ENCODE data around the gene RARRES1.

DNA sequence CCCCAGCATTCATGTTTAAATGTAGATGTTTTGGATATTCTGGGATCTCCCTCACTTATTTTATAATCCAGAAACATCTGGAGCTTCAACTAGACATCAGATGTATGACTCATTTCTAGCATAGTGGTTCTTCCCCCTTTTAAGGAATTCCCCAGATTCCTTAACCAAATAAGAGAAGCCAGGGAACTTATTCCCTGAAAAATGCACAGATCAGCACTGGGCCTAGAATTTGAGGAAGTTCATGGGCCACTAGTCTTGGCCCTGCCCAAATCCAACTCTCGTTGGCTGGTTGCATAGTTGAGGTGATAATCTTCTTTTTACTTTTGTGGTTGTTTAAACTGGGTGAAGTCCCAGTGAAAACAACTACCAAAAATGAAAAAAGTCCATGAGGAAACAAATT is 20.4 kb downstream of the RARRES1 start:
- TF ChIP-seq ZEB2 (tag by site-specific recombination; IDR thresholded peaks at IDR 0.05) = no peak
- TF ChIP-seq, protein P1, sequence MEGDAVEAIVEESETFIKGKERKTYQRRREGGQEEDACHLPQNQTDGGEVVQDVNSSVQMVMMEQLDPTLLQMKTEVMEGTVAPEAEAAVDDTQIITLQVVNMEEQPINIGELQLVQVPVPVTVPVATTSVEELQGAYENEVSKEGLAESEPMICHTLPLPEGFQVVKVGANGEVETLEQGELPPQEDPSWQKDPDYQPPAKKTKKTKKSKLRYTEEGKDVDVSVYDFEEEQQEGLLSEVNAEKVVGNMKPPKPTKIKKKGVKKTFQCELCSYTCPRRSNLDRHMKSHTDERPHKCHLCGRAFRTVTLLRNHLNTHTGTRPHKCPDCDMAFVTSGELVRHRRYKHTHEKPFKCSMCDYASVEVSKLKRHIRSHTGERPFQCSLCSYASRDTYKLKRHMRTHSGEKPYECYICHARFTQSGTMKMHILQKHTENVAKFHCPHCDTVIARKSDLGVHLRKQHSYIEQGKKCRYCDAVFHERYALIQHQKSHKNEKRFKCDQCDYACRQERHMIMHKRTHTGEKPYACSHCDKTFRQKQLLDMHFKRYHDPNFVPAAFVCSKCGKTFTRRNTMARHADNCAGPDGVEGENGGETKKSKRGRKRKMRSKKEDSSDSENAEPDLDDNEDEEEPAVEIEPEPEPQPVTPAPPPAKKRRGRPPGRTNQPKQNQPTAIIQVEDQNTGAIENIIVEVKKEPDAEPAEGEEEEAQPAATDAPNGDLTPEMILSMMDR (tag by site-specific recombination; IDR thresholded peaks at IDR 0.05) = no peak
- TF ChIP-seq SALL2 (tag by site-specific recombination; IDR thresholded peaks at IDR 0.05; ENCODE audit: borderline replicate concordance) = no peak
- TF ChIP-seq SP3 (tag by site-specific recombination; IDR thresholded peaks at IDR 0.05) = no peak
- TF ChIP-seq MYNN (tag by site-specific recombination; IDR thresholded peaks at IDR 0.05; ENCODE audit: borderline replicate concordance) = no peak
- TF ChIP-seq TCF7L2 (IDR thresholded peaks at IDR 0.05; ENCODE audit: borderline replicate concordance, low read depth, low read length) = no peak
- no peak for TF ChIP-seq YY1 (tag by site-specific recombination; IDR thresholded peaks at IDR 0.05)
- TF ChIP-seq ZNF48 (tag by site-specific recombination; IDR thresholded peaks at IDR 0.05) = no peak
- TF ChIP-seq YY2 (tag by site-specific recombination; IDR thresholded peaks at IDR 0.05) = no peak
- TF ChIP-seq GLI4 (tag by site-specific recombination; IDR thresholded peaks at IDR 0.05) = no peak
- no peak for TF ChIP-seq ZNF350 (tag by site-specific recombination; IDR thresholded peaks at IDR 0.05)
- TF ChIP-seq ZNF302 (tag by site-specific recombination; IDR thresholded peaks at IDR 0.05; ENCODE audit: low read depth) = no peak
- no peak for TF ChIP-seq ZNF549 (tag by site-specific recombination; IDR thresholded peaks at IDR 0.05)
- TF ChIP-seq ZNF266 (tag by site-specific recombination; IDR thresholded peaks at IDR 0.05; ENCODE audit: low read depth) = no peak
